HFFc6 (cell line): Measurements from ENCODE around the gene PROP1. TPM values are rescaled to one million over a fixed set of nuclear protein-coding genes. Genes with fewer than 3 reads are reported as not detected.
"Not testable (repeated sequence)": the region's sequence is repeated elsewhere in the genome, so short reads cannot be mapped to it uniquely, and the experiment has no call there.

ENCODE experiments used
- DNase-seq: peaks from one replicate; pipeline ENCODE4 v3.0.0-alpha.2; 2018
- H3K27ac Mint-ChIP-seq: 2 replicates; pipeline ENCODE4 v1.8.0; 2020; ENCODE audit warnings: mild to moderate bottlenecking, mixed read lengths
- H3K27me3 Mint-ChIP-seq: 2 replicates; pipeline ENCODE4 v1.8.0; 2021; ENCODE audit warnings: mild to moderate bottlenecking, moderate library complexity, mixed read lengths; ENCODE audit not compliant: insufficient read depth
- H3K36me3 Mint-ChIP-seq: 2 replicates; pipeline ENCODE4 v1.8.0; 2021; ENCODE audit warnings: low read depth, mixed read lengths
- H3K4me1 Mint-ChIP-seq: 2 replicates; pipeline ENCODE4 v1.8.0; 2020; ENCODE audit warnings: low read depth, mixed read lengths
- H3K4me3 Mint-ChIP-seq: 2 replicates; pipeline ENCODE4 v1.8.0; 2020; ENCODE audit warnings: mild to moderate bottlenecking, moderate library complexity, mixed read lengths
- H3K9me3 Mint-ChIP-seq: 2 replicates; pipeline ENCODE4 v1.8.0; 2020; ENCODE audit warnings: mild to moderate bottlenecking, mixed read lengths
- long read RNA-seq: library from polyadenylated mRNA; unstranded; transcript quantifications from one replicate; pipeline ENCODE4 v2.0.0, GENCODE V29; 2019
- total RNA-seq, 6 experiments: library from RNA; stranded (reverse); fragmentation: NEBNext Ultra II Directional; extraction: Animal tissue kit (Norgen Biotek cat#: 25700); gene quantifications; 2 replicates in 1 of 6; 3 replicates in 5 of 6; pipeline ENCODE4 v1.2.3, GENCODE V29; 2021
- TF ChIP-seq, protein P1 (sequence below): fragments of 200-600 bp; sonication (generic); IDR thresholded peaks from 2 replicates; pipeline ENCODE4 v1.5.0; 2021; ENCODE audit warnings: antibody characterized with exemption, mild to moderate bottlenecking

PROP1 gene
- not detected for total RNA-seq
- long read RNA-seq: 0 reads

DNA sequence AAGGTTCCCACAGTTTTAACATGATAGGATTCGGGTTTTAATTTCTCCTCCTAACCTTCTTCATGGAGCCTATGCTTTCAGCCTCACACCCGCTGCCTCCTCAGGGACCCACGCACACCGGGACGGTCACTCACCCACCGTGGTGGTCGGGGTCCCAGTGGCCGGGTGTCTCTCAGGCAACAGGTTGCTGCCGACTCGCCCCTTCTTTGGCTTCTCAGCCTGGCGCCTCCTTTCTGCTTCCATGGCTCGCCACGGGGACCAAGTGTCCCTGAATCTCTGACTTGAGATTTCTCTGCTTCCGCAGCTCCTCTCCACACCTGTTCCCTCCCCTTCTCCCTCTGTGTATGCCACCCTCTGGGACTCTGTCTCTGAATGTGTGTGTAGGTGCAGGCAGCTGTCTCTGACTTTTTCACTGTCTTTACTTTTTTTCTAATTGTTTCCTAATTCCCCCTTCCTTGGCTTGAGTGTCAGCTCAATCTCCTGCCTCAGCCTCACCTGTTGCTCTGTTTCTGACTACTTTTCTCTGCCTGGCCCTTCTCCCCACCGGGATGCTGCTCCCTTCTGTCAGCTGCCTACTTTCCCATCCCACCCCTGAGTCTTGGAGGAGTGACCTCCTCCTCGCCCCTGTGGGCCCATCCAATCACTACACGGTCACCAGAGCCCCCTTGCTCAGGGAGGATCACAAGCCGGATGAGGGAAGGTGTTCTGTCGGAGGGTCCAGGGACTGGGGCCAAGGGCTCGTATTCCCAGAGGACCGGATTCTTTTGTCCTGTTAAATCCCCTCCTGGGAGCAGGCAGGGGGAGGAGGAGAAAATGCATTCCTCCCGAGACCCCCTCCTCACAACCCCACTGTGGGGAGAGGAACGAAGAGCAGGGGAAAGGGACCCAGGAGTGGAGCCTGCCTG is at the start of gene PROP1:
PROP1 (minus strand) TSS at position 552 of the 905 bp plus-strand sequence; CDS start at position 243, 309 bp downstream.
- Mint-ChIP-seq H3K36me3 (no peaks in the 10 kb centered on the region), H3K4me3 (no peak within 1 kb of the TSS), H3K4me1 (no peaks in the 10 kb centered on the region), H3K9me3 (no peaks in the 10 kb centered on the region), H3K27ac (no peak within 1 kb of the TSS), H3K27me3 (peaks cover 16% of the 10 kb centered on the region)
- DNase-seq: no peak
- TF ChIP-seq, protein P1, sequence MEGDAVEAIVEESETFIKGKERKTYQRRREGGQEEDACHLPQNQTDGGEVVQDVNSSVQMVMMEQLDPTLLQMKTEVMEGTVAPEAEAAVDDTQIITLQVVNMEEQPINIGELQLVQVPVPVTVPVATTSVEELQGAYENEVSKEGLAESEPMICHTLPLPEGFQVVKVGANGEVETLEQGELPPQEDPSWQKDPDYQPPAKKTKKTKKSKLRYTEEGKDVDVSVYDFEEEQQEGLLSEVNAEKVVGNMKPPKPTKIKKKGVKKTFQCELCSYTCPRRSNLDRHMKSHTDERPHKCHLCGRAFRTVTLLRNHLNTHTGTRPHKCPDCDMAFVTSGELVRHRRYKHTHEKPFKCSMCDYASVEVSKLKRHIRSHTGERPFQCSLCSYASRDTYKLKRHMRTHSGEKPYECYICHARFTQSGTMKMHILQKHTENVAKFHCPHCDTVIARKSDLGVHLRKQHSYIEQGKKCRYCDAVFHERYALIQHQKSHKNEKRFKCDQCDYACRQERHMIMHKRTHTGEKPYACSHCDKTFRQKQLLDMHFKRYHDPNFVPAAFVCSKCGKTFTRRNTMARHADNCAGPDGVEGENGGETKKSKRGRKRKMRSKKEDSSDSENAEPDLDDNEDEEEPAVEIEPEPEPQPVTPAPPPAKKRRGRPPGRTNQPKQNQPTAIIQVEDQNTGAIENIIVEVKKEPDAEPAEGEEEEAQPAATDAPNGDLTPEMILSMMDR: no peak

DNA sequence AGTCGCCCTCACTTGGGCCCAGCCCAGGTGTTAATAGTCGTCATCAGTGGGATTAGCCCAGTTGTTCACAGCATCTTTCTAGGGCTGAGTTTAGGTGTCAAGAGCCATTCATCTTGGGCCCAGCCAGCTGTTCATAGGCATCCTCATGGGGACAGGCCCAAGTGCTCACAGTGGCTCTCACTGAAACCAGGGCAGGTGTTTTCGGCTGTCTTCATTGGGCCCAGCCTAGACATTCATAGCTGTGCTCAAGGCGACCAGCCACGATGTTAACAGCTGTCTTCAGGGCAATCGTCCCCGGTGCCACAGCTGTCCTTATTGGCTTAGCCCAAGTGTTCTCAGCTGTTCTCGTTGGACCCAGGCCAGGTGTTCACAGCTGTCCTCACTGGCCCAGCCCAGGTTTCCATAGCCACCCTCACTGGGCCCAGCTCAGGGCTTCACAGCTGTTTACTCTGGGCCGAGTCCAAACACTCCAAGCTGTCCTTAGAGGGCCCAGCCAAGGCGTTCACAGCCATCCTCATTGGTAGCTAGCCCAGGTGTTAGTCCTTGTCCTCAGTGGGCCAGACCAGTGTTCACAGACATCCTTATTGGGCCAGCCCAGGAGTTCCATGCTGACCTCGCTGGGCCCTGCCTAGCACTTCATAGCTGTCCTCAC is 23.5 kb upstream of the PROP1 start:
- H3K4me1 Mint-ChIP-seq, H3K27ac Mint-ChIP-seq, H3K4me3 Mint-ChIP-seq, H3K36me3 Mint-ChIP-seq, DNase-seq, H3K27me3 Mint-ChIP-seq, H3K9me3 Mint-ChIP-seq: not testable (repeated sequence)

DNA sequence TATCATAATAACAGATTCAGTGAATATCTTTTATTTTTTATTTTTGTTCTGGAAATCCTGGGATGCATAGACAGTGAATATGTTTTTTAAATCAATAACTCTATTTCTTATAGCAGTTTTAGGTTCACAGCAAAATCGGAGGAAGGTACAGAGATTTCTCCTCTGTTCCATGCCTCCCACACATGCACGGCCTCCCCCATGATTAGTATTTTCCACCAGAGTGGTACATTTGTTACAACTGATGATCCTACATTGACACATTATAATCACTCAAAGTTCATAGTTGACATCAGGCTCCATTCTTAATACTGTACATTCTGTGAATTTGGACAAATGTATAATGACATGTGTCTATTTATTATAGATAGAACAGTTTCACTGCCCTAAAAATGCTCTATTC is 16.7 kb upstream of the PROP1 start:
- DNase-seq, H3K27me3 Mint-ChIP-seq, H3K27ac Mint-ChIP-seq, H3K9me3 Mint-ChIP-seq, H3K4me1 Mint-ChIP-seq, H3K36me3 Mint-ChIP-seq, H3K4me3 Mint-ChIP-seq: not testable (repeated sequence)

DNA sequence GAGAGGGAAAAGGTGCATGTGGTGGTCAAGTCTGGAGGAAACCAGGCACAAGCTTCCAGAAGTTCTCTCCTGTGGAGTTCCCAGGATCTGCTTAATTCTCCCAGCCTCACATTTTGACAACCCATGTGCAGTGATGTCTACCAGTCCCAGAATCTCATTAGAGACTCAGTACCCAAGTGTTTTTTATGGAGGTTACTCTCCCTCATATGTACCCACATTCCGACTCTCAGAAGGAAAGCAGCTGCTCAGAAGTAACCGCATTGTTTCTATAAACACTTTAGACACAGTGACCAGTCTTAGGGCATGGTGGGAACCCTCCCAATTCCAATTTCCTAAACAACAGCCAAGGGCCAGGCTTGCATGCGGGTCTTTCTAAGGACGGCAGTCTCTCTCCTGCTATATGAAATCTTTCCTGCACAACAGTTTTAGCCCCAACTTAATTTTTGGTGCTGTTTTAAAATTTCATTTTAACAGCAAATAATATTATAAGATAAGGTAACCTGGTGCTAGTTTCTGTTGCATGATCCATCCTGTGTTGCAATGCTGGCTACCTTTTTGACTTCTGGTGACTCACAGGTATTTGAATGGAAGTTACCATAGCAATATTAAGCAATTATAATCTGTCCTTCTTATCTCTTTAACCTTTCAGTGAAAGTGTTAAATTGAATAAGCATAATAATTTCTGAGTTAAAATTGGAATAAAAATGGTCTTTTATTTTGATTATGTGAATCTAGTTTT is 15.9 kb upstream of the PROP1 start:
- H3K4me1 Mint-ChIP-seq, H3K27me3 Mint-ChIP-seq, H3K36me3 Mint-ChIP-seq, H3K9me3 Mint-ChIP-seq, H3K27ac Mint-ChIP-seq, DNase-seq, H3K4me3 Mint-ChIP-seq: not testable (repeated sequence)

DNA sequence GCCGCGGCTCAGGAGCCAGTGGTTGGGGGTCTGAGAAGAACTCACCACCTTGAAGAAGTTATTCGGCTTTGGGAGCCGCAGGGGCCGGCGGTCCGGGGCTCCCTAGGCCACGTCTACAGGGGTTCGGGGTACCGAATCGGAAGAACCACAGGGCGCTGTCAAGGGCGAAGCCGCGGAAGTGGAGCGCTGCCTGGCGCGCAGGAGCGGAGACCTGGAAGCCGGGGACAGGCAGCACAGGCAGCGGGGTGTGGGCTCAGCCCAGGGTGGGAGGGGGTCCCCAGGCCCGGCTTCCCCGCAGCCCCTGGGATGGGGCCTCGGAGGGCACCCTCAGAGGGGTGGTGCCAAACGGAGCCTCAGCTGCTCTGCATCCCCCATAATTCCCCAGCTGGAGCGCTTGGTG is 11.2 kb upstream of the PROP1 start:
- not testable (repeated sequence) for H3K27me3 Mint-ChIP-seq, H3K27ac Mint-ChIP-seq, H3K9me3 Mint-ChIP-seq, H3K4me1 Mint-ChIP-seq, H3K4me3 Mint-ChIP-seq, DNase-seq, H3K36me3 Mint-ChIP-seq

DNA sequence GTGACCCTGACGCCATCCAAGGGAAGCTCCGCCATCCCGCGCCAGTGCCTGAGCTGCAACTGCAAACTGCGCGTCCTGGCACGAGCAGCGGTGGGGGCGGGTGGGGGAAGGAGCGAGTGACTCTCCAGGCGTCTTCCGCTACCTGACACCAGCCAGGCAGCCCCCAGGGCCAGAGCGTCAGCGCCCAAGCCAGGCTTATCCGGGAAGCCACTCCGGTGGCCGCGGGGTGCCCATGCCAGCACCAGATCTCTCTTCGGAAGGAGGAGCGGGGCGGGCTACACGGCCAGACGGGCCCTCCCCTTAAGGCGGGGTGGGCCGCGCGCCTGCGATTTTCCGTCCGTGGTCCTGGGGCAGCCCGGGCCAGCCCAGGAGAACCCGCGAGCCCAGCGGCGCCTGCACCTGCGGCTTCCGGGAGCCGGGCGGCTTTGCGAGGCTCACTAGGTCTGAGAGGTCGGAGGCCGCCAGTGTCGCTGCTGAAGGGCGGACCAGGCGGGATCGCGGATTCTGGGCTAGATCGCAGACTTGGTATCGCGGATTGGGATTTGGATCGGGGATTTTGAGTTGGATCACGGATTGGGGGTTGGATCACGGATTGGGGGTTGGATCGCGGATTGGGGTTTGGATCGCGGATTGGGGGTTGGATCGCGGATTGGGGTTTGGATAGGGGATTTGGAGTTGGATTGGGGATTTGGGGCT is 10.6 kb upstream of the PROP1 start:
- DNase-seq, H3K4me1 Mint-ChIP-seq, H3K27me3 Mint-ChIP-seq, H3K27ac Mint-ChIP-seq, H3K9me3 Mint-ChIP-seq, H3K4me3 Mint-ChIP-seq, H3K36me3 Mint-ChIP-seq: not testable (repeated sequence)

DNA sequence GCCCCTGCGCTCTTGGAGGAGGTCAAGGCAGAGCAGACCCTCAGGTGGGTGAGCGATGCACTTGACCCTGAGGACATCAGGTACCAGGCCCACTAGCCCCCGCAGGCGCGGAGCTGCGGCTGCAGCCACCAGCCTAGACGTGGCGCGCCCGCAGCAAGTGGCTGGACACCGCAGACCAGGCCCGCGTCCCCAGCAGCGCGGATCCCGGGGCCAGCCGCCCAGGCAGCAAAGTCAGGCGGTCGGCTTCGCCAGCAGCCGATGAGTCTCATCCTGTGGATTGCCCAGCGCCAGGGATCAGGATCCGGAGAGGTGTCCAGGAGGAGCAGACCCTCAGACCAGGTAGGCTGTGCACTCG is 10.1 kb upstream of the PROP1 start:
- H3K9me3 Mint-ChIP-seq, H3K36me3 Mint-ChIP-seq, DNase-seq, H3K4me3 Mint-ChIP-seq, H3K27ac Mint-ChIP-seq, H3K4me1 Mint-ChIP-seq, H3K27me3 Mint-ChIP-seq: not testable (repeated sequence)

DNA sequence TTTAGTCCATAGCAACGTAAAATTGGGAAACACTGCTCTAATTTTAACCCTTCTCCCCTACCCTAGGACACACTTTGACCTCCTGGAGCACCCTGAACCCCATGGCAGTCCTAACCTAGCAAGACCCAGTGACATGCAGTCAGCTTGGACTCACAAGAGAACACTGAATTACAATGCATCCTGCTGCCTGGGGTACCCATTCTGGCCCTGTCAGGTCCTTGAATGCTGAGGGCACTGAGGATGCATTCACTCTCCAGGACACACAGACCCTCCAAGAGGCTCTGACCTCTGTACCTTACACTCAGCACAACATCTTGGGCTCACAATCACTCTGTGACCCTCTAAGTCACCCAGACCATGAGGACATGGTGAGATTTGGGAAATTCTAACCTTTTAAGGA is 1.8 kb upstream of the PROP1 start:
- Mint-ChIP-seq H3K27me3 (peaks cover 12% of the 10 kb centered on the region), H3K4me3 (no peak overlapping the region), H3K36me3 (no peaks in the 10 kb centered on the region), H3K27ac (no peak overlapping the region), H3K9me3 (no peaks in the 10 kb centered on the region), H3K4me1 (no peaks in the 10 kb centered on the region)
- DNase-seq: no peak
- TF ChIP-seq, protein P1: no peak
